ENCODE data around the gene VTI1A.
"Not testable (repeated sequence)": the region's sequence is repeated elsewhere in the genome, so short reads cannot be mapped to it uniquely, and the experiment has no call there.

VTI1A gene

DNA sequence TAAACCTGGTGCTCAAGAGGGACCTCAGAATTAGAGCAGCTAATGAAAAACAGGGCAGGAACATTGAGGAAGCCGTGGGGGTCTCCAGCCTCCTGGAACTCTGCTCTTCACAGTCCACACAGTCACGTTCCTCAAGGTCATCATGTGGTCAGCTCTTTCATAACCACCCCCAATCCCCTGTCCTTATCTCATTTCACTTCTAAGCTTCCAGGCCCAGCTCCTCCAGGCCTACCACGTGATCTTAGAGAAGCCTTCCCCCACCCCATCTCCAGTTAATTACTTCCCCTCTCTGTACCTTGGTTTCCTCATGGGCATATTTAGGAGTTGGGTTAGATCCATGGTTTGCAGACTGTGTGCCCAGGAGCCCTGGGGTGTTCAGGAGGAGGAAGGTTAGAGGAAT, 396.6 kb downstream of the VTI1A start:
- no peak for DNase-seq

DNA sequence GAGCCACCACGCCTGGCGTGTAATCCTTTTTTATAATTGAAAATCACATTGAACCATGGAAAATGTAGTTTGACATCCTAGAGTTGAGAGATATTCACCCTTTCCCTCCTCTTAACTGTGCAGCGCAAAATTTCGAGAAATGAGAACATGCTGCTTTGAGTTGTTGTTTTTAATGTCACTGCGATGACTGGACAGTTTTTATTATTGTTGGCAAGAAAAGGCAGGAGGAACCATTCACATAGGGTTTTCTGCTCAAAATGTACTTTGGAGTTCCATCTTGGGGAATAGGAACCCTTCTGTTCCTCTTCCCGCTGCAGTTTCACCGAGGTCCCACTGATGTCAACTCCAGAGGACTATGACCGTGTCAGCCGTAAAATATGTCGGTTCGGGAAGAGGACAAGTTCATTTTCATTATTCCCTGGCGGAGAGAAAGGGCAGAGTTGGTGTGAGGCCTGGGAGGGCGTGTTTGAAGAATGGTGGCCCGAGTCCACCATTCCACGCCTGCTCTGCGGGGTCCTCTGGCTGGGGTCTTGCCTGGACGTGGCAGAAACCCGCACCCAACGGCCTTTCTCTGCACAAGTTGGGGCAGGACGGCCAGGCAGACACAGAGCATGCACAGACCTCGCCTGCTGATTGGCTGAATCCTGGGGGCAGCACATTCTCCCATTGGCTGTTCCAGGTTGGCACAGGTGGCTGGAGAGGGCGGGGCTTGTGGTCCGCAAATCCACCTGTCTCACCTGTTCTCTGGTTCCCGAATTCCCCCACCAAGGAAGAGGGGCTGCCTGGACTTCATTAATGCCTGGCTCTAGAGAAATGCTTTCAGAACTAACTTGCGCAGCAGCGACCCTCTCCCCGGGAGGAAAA, 397.9 kb downstream of the VTI1A start:
- no peak for DNase-seq

DNA sequence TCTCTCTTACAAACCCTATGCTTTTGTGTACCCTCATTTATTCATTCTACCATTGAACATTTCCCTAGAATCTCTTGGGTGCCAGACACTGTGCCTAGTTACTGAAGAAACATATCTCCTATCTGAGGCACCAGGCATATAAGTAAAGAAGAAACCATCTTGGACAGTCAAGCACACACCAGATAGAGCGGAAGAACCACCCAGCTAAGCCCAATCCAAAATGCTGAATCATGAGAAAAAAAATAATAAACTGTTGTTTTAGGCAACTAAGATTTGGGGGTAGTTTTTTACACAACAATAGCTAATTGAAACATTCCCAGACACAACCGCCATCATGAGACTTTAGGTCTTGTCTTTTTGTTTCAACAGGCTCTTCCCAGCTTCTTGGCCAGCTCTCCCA, 400.8 kb downstream of the VTI1A start:
- DNase-seq = no peak

DNA sequence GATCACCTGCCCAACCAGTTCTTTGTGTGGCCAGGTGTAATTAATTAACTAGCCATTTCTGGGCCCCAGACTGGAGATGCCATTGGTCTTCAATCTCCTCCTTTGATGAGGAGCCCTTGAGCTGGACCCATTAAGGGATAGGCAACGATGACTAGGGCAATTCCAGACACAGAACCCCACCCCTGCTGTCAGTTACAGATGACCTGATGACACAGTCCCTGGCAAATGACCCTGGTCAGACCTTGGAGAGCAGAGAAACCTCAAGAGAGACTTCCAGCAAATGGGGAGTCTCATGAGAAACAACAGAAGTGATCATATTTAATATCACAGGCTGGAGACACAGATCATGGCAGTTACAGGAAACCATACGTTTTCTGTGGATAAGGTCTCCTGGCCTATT, 401.2 kb downstream of the VTI1A start:
- DNase-seq = no peak

GRCh38 chr10:112848868-112849430, 401.9 kb downstream of the VTI1A start:
- DNase-seq = no peak

GRCh38 chr10:112849546-112849945, 402.5 kb downstream of the VTI1A start:
- no peak for DNase-seq

DNA sequence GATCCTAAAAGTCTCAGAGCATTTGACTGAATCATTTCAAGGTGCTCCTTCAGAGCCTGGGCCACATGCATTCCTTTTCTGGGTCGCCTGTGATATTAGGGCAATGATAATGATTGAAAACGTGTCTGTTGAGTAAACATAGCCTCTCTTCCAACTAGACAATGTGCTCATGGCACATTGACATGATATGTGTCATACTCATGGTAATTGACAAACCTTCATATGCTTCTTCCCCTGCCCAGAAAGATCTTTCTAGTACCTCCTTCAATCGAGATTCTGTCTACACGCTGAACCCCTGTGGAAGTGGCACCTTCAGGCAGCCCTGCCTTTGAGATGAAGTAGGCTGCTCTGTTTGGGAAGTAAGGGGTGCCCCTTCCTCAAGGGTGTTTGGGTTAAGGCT, 404.2 kb downstream of the VTI1A start:
- DNase-seq = no peak

- DNase-seq = no peak
These were observed 404.7 kb downstream of the VTI1A start for GRCh38 chr10:112851588-112852211.

DNA sequence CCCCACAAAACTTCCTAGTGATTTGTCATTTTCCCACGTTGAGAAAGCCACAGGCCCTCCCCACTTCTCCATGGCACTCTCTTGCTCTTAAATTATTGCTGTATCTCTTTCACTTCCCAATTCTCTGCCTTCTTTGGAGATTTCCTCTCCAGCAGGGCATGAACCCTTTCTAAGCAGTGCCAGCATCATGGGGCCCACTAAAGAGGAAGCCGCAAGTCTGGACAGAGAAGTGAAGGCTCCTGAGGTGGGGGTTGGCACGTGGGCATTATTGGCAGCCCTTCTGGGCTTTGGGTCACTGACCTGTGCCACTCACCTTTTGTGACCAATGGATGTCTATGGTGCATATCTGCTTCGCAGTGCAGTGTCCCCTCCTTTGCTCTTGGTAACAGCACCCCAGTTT, 405.3 kb downstream of the VTI1A start:
- no peak for DNase-seq

DNA sequence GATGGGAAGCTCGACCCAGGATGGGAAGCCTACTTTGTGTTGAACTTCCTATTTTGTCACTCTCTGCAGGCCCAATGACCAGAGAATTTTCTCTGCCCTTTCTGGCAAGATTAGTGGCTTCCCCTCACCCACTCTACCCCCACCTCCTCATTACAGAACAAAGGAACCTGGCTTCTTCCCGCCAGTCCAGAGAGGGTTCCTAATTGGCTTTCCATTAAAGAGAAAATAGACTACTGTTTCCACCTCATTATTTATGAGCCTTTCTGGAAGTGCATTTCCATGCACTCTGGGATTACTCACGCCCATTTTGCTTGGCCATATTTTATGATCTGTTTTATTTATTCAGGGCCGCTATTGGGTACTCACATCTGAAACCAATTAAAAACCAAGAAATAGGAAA, 408.1 kb downstream of the VTI1A start:
- no peak for DNase-seq

GRCh38 chr10:112857493-112857892, 410.5 kb downstream of the VTI1A start:
- no peak for DNase-seq

DNA sequence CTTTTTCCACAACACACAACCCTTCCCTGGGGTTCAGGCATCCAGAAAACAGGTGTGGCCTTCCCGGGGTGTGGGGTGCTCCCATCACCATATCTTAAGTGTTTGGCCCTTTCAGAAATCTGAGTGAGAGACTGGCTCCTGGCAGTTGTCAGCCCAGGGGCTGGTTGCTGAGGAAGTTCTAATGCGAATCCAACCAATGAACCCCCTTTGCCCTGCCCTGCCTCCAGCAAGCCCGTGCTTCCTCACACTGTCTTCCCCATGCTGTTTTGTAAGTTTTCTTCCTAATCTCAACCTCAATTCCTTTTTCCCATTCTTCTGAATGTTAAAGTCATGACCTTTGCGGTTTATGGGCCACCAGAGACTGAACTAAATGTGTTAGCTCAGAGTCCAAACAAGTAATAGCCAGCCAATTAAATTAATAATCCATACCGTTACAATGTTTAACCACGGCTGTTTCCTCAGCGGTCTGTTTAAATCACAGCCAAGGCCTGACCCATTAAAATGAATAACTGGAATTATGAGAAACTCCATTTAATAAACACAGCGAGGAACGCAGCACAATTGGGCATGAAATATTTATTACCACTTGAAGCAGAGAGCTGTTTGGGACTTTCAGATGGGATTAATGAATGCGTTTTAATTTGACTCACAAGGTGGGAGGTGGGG, 412.1 kb downstream of the VTI1A start:
- DNase-seq = no peak

DNA sequence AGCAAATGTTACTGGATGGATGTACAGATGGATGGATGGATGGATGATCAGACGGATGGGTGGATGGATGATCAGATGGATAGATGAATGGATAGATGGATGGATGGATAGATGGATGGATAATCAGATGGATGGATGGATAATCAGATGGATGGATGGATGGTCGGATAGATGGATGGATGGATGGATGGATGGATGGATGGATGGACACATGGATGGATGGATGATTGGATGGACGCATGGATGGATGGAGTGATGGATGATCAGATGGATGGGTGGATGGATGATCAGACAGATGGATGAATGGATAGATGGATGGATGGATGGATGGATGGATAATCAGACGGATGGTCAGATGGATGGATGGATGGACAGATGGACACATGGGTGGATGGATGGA, 412.8 kb downstream of the VTI1A start:
- DNase-seq = no peak

GRCh38 chr10:112863461-112863860, 416.4 kb downstream of the VTI1A start:
- not testable (repeated sequence) for DNase-seq
